CD4-positive, alpha-beta T cell treated with Interleukin-4 for 4 hours (primary cell): Measurements from ENCODE around the gene DNAAF5.
"Not testable (repeated sequence)": the region's sequence is repeated elsewhere in the genome, so short reads cannot be mapped to it uniquely, and the experiment has no call there.

Experiments used
- DNase-seq: peaks from one replicate; pipeline ENCODE4 v3.0.0-alpha.2; 2020

Gene DNAAF5

DNA sequence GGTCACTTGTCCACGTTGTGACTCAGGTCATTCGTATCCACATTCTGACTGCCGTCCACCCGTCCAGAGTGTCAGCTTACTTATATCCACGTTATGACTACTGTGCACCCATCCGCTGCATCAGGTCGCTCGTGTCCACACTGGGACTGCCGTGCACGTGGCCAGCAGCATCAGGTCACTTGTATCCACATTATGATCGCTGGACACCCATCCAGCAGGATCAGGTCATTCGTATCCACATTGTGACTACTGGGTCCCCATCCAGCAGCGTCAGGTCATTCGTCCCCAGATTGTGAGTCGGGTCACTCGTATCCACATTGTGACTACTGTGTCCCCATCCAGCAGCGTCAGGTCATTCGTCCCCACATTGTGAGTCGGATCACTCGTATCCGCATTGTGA is 58.5 kb downstream of the DNAAF5 start:
- no peak for DNase-seq

DNA sequence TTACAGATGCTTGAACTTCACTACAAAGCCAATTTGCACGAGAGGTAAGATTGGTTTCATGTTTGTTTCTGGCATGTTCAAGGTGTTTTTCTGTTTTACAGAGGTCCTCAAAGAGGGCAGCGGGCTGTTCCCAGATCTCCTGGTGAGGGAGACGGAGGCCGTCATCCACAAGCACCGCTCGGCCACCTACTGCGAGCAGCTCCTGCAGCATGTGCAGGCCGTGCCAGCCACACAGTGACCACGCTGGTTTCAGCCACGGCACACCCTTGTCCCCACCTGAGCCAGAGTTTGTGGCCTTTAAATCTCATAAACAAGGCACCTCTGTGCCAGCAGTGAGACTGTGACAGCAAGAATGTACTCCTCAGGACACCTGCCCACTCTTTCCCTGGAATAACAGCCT is 58.9 kb downstream of the DNAAF5 start:
- DNase-seq, result no peak

DNA sequence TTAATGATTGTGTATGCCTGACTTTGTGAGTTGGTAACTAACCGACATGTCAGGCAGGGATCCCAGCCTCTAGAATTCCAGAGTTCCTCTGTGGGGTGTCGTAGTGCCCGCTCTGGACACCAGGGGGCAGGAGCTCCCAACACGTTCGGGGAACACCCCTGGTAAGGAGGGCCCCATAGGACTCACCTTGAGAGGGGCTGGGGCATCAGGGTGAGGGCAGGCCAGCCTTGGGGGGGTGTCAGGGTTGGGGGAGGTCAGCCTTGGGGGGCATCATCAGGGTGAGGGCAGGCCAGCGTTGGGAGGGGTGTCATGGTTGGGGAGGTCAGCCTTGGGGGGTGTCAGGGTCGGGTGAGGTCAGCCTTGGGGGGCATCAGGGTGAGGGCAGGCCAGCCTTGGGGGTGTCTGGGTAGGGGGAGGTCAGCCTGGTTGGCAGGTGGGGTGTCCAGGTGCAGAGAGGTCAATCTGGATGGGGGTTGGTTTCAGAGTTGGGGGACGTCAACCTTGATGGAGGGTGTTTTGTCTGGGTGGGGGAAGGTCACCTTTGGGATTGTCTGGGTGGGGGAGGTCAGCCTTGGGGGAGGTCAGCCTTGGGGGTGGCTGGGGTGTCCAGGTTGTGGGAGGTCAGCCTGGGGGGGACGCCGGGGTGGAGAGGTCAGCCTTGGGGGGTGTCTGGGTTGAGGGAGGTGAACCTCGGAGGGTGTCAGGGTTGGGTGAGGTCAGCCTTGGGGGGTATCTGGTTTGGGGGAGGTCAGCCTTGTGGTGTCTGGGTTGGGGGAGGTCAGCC is 60.2 kb downstream of the DNAAF5 start:
- DNase-seq, result peak; percentile 57

DNA sequence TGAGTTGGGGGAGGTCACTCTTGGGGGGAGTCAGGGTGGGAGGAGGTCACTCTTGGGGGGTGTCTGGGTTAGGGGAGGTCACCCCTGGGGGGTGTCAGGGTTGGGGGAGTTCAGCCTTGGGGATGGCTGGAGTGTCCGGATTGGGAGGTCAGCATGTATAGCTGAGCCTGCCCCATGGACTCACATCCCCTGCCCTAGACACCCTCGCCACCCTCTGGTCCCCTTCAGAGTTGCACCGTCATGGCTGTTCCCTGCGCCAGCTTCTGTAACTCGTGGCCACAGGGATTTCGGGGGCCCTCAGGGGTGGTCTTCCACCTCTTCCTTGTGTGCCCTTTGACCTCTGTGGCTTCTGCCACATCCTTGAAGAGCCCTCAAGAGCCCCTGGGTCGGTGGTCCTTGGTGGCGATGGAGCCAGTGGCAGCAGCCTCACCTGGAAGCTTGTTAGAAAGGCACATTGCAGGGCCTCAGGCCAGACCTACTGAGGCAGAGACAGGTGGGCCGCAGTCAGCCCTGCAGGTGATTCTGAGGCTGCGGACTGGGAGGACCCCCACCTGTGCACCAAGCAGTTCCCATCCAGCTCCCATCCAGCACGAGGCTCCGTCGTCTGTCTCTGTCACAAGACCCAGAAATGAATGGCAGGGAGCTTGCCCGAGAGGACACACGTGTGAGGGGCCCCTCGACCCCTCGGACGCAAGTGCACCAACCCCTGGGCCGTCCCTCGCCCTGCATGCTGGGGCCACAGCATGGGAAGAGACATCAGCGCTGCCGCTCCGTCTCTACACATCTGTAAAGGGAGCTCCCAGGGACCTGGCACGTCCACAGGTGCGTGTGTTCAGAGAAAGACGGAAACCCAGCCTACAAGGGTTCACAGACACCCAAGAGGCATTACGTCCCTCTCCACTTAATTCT is 61.1 kb downstream of the DNAAF5 start:
- no peak for DNase-seq

DNA sequence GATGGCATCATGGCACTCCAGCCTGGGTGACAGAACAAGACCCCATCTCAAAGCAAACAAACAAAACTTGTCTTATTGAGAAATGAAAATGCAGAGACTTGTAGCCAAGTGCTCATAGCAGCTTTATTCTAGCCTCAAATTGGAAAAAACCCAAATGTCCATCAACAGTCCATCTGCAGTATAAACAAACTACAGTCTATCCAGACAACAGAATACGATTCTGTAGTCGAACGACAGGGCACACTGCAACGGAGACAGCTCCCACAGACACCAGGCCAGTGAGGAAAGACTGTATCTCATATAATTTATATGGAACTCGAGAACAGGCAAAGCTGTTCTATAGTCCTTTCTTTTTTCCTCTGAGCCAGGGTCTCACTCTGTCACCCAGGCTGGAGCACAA is 65.0 kb downstream of the DNAAF5 start:
- no peak for DNase-seq

DNA sequence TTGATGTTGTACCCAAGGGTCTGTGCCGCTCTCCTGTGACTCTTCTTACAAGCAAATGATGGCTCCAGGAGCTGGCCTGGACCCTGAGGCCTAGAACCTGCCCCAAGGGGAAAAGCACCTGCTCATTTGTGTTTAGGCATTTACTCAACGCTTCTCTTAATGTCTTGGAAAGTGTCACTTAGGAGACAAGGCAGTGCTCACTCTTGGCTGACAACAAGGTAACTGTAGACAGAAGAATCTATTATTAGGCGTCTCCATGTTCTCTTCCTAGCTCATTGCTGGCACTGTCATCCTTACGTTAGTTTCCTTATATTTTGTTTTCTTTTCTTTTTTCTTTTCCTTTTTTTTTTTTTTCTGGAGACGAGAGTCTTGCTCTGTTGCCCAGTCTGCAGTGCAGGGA is 67.7 kb downstream of the DNAAF5 start:
- no peak for DNase-seq

DNA sequence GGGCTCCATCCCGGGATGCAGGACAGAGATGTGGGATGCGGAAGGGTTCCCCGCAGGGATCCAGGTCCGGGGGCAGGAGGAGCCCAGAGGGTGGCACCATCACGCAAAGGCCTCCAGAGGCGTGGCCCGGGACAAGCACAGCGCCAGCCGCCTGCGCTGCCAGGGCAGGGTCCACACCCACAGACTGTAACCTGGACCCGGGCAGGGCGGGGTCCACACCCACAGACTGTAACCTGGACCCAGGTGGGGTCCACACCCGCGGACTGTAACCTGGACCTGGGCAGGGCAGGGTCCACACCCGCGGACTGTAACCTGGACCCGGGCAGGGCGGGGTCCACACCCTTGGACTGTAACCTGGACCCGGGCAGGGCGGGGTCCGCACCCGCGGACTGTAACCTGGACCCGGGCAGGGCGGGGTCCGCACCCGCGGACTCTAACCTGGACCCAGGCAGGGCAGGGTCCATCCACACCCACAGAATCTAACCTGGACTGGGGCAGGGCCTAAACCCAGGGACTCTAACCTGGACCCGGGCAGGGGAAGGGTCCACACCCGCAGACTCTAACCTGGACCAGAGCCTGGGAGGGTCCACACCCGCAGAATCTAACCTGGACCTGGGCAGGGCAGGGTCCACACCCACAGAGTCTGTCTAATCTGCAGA is 68.3 kb downstream of the DNAAF5 start:
- no peak for DNase-seq

DNA sequence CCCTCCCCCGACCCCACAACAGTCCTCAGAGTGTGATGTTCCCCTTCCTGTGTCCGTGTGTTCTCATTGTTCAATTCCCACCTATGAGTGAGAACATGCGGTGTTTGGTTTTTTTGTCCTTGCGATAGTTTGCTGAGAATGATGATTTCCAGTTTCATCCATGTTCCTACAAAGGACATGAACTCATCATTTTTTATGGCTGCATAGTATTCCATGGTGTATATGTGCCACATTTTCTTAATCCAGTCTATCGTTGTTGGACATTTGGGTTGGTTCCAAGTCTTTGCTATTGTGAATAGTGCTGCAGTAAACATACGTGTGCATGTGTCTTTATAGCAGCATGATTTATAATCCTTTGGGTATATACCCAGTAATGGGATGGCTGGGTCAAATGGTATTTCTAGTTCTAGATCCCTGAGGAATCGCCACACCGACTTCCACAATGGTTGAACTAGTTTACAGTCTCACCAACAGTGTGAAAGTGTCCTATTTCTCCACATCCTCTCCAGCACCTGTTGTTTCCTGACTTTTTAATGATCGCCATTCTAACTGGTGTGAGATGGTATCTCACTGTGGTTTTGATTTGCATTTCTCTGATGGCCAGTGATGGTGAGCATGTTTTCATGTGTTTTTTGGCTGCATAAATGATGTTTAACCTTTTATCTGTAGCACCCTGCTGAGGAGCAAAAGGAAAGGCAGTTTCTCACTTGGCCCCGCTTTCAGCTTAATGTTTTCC is 70.1 kb downstream of the DNAAF5 start:
- DNase-seq, result not testable (repeated sequence)

DNA sequence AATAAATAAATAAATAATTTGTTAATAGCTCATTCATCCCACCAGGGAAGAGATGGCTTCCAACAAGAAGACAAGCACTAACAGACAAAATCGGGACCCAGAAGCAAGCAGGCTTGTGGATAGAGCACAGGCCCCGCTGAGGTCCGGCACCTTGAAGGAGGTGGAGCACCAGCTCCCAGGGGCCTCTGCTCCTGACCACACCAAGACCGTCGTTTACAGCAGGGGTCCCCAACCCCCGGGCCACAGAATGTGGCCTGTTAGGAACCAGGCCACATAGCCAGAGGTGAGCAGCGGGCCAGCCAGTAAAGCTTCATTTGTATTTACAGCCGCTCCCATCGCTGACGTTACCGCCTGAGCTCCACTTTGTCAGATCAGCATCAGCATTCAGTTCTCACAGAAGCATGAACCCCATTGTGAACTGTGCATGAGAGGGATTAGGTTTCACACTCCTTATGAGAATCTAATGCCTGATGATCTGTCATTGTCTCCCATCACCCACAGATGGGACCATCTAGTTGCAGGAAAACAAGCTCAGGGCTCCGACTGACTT is 72.5 kb downstream of the DNAAF5 start:
- no peak for DNase-seq

DNA sequence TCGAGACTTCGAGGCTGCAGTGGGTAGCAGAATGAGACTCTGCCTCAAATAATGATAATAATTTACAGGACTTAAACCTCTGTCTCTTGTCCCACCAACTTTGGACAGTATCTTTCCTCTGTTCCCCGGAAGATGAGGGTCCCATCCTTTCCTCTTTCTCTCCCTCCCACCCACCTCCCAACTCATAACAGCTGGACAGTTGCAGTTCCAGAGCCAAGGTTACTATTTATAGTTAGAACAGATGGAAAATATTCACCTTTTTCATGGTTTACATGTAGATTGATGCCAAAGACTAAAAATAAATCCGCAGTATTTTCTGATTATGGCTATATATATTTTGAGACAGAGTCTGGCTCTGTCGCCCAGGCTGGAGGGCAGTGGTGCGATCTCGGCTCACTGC is 74.2 kb downstream of the DNAAF5 start:
- DNase-seq, result no peak

DNA sequence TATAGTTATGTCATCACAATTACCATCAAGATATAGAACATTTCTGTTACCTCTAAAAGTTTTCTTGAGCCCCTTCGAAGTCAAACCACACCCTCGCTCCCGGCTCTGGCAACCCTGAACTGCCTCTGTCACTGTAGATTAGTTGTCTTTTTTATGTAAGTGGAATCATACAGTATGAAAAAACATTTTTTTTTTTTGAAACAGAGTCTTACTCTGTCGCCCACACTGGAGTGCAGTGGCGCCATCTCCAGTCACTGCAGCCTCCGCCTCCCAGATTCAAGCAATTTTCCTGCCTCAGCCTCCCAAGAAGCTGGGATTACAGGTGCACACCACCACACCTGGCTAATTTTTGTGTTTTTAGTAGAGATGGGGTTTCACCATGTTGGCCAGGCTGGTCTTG is 74.9 kb downstream of the DNAAF5 start:
- DNase-seq, result not testable (repeated sequence)

DNA sequence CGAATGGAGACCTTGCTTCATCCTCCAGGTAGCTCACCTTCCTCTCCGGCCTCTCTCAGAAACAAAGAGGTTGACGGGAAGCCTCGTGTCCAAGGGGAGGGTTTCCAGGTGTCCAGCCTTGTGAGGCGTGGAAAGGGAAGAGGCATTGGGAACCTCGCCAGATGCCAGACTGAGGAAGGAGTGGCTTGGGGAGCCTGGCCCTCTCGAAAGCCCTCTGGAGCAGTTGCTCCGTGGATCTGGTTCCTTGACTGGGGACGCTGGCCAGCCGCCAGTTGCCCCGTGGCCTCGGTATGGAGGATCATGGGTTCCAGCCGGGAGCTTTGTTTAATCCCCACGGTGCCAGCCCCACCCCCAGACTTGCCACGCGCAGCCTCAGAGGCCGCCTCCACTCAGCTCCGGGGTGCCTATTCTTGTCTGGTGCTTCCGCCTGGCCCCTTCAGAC is 75.5 kb downstream of the DNAAF5 start:
- DNase-seq, result no peak

DNA sequence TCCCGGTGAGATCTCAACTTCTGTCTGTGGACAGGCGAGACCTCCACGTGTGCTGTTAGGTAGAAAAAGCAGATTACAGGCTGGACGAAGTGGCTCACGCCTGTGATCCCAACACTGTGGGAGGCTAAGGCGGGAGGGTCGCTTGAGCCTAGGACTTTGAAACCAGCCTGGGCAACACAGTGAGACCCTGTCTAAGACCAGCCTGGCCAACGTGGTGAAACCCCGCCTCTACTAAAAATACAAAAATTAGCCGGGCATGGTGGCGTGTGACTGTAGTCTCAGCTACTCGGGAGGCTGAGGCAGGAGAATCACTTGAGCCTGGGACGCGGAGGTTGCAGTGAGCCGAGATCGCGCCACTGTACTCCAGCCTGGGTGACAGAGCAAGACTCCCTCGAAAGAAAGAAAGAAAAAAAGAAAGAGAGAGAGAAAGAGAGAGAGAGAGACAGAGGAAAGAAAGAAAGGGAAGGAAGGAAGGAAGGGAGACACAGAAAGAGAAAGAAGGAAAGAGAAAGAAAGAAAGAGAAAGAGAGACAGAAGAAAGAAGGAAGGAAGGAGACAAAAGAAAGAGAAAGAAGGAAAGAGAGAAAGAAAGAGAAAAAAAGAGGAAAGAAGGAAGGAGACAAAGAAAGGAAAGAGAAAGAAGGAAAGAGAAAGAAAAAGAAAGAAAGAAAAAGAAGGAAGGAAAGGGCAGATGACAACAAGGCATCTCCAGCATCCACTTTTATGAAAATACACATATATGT is 76.2 kb downstream of the DNAAF5 start:
- DNase-seq, result no peak

DNA sequence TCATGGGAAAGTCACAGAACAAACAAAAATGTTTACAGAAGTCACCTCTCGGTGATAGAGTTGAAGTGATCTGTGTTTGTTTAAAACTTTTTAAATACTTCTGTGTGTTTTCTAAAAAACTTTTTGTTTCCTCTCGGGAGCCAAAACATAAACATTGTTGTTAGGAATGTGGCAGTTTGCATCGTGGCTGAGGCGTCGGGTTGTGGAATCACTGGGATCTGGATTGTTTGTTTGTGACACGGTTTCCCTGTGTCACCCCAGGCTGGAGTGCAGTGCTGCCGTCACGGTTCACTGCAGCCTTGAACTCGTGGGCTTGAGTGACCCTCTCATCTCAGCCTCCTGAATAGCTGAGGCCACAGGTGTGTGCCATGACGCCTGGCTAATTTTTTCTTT is 76.7 kb downstream of the DNAAF5 start:
- no peak for DNase-seq

DNA sequence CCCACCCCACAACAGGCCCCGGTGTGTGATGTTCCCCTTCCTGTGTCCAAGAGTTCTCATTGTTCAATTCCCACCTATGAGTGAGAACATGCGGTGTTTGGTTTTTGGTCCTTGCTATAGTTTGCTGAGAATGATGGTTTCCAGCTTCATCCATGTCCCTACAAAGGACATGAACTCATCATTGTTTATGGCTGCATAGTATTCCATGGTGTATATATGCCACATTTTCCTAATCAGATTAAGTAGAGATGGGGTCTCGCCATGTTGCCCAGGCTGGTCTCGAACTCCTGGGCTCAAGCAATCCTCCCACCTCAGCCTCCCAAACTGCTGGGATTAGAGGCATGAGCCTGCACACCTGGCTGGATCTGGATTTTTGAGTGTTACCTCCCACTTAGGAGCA is 77.3 kb downstream of the DNAAF5 start:
- not testable (repeated sequence) for DNase-seq

DNA sequence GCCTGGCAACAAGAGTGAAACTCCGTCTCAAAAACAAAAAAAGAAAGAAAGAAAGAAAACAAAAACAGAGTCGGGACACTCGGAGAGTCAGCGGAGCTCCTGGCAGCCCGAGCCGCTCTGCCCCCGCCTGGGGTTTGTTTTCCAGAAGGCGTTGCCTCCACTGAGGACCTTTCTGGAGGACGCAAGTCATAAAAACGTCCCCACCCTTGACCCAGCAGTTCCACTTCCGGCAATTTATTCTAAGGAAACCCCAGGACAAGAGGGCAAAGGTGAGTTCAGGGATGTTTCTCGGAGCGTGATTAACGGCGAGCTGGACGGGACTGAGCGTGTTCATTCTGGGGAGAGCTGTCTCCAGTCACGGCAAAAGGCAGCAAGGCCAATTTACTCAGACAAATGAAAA is 78.8 kb downstream of the DNAAF5 start:
- DNase-seq, result no peak

DNA sequence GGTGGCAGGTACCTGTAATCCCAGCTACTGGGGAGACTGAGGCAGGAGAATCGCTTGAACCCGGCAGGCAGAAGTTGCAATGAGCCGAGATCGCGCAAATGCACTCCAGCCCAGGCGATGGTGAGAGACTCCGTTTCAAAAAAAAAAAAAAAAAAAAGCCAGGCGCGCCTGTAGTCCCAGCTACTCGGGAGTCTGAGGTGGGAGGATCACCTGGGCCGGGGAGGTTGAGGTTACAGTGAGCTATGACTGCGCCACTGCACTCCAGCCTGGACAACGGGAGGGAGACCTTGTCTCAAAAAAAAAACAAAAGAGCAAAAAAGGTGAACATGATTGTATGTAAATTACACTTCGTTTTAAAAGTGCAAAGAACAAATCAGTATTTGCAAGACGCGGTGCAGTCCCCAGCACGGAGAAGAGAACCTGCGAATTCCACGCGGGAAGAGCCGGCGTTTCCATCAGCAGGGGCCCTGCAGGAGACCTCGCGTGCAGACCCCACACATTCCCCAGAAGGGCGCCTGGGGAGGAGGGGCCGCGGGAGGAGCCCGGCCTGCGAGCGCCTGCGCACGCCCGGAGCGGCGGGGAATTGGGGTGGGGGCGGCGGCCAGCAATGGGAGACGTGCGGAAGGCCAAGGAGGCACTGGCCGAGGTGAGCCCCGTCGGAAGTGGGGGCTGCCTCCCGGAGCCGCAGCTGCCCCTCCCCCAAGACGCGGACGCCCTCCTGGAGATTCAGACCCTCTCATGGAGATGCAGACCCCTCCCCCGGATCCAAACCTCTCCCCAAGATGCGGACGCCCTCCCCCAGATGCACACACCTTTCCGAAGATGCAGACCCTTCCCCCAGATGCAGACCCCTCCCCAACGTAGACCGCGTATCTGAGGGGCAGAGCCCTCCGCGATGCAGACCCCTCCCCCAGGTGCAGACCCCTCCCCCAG is 89.1 kb downstream of the DNAAF5 start:
- no peak for DNase-seq

DNA sequence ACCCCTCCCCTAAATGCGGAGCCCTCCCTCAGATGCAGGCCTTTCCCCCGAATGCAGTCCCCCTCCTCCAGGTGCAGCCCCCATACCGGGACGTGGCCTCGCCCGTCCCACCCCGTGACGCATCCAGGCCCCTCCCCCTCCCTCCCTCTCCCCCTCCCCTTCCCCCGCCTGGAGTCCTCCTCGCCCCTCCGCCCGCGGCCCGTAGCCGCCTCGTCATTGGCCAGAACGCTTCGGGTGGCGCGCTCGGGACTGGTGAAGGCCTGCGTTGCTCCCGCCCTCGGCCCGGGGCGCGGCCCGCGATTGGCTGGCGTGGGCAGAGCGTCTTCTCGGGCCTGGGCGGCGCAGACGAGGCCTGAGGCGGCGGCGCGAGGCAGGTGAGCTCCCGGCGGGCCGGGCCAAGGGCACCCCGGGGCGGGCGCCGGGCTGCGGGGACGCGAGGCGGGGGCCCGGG is 89.8 kb downstream of the DNAAF5 start:
- peak; percentile 97 for DNase-seq

DNA sequence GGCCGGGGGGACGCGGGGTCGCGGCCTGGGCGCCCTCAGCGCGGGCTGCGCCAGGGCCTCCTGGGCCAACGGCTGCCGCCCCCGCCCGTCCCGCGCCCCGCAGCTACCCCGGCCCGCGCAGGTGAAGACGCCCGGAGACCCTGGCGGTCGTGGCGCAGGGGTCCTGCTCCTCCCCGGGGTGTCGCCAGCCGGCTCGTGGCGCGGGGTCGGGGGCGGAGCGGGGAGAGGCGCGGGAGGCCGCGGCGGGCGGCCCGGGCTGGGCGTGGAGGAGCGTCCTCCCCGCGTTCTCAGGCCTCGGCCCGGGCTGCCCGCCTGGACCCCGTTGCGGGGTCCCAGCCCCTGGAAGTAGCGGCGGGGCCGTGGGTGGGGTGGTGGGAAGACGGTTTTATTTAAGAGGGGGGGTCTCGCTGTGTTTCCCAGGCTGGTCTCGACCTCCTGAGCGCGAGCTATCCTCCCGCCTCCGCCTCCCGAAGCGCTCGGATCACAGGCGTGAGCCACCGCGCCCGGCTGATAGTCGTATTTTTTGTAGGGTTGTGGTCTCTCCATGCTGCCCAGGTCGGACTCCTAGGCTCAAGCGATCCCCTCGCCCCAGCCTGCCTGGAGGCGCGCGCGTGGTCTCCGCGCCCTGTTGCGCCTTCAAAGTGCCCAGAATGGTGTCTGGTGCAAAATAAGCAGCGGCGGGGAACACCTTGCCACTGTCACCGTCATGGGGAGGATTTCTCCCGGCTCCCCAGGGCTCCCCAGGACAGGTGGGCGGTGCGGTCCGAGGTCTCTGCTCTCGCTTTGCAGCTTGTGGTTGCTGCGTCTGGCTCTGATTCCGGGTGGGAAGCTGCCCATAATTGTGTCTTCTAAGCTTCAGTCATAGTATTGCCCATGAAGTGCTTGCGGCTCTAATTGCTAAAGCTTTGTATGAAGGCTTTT is 90.5 kb downstream of the DNAAF5 start:
- peak; percentile 30 for DNase-seq
